Kidney epithelial cell (primary cell): ENCODE data around the gene SCNN1B. TPM values are rescaled to one million over a fixed set of nuclear protein-coding genes. Genes with fewer than 3 reads are reported as not detected.

ENCODE experiments used
- DNase-seq: peaks from one replicate; pipeline ENCODE4 v3.0.0-alpha.2; 2010; ENCODE audit warnings: low read depth
- H3K27me3 ChIP-seq: 2 replicates; pipeline ENCODE4 v1.6.0; 2011; ENCODE audit warnings: low read length; ENCODE audit not compliant: control insufficient read depth, insufficient read depth
- H3K36me3 ChIP-seq: 2 replicates; pipeline ENCODE4 v1.5.1; 2011; ENCODE audit warnings: low read length; ENCODE audit not compliant: control insufficient read depth, insufficient read depth
- H3K4me3 ChIP-seq: 2 replicates; pipeline ENCODE4 v1.5.1; 2011; ENCODE audit warnings: low read depth, mild to moderate bottlenecking, control low read depth, low read length
- CTCF ChIP-seq: IDR thresholded peaks from 2 replicates; pipeline ENCODE4 v1.5.1; 2011; ENCODE audit warnings: mild to moderate bottlenecking, moderate library complexity, low read length, control low read depth, inconsistent platforms; ENCODE audit not compliant: insufficient read depth, poor library complexity, severe bottlenecking
- total RNA-seq: library from RNA; depleted of rRNA; stranded (reverse); fragments of >200 nt; gene quantifications from 2 replicates; pipeline ENCODE4 v1.2.3, GENCODE V29; 2015

The SCNN1B gene
- total RNA-seq, 1 donor from 2014 or later = 0.38 TPM

- Histone ChIP-seq H3K36me3 (no peaks in the 10 kb centered on the region), H3K4me3 (no peak overlapping the region), H3K27me3 (no peaks in the 10 kb centered on the region)
- no peak for TF ChIP-seq CTCF
- DNase-seq = no peak
Observed at GRCh38 chr16:23327836-23328235, 25.7 kb downstream of the SCNN1B start.

- Histone ChIP-seq H3K36me3 (no peaks in the 10 kb centered on the region), H3K27me3 (no peaks in the 10 kb centered on the region), H3K4me3 (no peak overlapping the region)
- no peak for DNase-seq
- TF ChIP-seq CTCF = no peak
Observed at GRCh38 chr16:23330161-23330560, 28.1 kb downstream of the SCNN1B start.

GRCh38 chr16:23330583-23331249 lies 28.6 kb downstream of the SCNN1B start:
- no peaks in the 10 kb centered on the region for H3K27me3 ChIP-seq
- TF ChIP-seq CTCF = no peak
- no peak overlapping the region for H3K4me3 ChIP-seq
- H3K36me3 ChIP-seq = no peaks in the 10 kb centered on the region
- no peak for DNase-seq

GRCh38 chr16:23333034-23333579 lies 31.0 kb downstream of the SCNN1B start:
- Histone ChIP-seq H3K4me3 (no peak overlapping the region), H3K27me3 (no peaks in the 10 kb centered on the region), H3K36me3 (no peaks in the 10 kb centered on the region)
- TF ChIP-seq CTCF = no peak
- DNase-seq = no peak

- H3K27me3 ChIP-seq = no peaks in the 10 kb centered on the region
- no peak for DNase-seq
- H3K36me3 ChIP-seq = no peaks in the 10 kb centered on the region
- no peak overlapping the region for H3K4me3 ChIP-seq
- no peak for TF ChIP-seq CTCF
Observed at GRCh38 chr16:23333831-23334456, 31.8 kb downstream of the SCNN1B start.
